Measurements from ENCODE around the gene MSTN.

DNA sequence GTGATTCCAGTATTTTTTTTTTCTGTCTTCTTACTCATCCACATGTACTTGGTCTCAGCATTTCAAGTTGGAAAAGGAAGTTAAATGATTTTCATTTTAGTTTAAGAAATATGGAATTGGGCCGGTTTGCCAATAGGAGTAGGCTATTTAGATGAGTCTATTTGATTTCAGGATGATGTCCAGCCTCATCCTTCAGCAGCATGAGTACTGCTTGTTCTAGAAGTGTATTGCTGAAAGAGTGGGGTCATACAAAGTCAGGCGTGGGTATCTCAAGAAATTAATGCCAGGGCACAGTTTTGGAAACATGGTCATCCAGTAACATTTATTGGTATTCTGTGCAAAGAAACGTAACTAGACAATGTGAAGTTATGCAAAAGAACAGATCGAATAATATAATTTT is 44.9 kb upstream of the MSTN start:
- TF ChIP-seq, protein P1, sequence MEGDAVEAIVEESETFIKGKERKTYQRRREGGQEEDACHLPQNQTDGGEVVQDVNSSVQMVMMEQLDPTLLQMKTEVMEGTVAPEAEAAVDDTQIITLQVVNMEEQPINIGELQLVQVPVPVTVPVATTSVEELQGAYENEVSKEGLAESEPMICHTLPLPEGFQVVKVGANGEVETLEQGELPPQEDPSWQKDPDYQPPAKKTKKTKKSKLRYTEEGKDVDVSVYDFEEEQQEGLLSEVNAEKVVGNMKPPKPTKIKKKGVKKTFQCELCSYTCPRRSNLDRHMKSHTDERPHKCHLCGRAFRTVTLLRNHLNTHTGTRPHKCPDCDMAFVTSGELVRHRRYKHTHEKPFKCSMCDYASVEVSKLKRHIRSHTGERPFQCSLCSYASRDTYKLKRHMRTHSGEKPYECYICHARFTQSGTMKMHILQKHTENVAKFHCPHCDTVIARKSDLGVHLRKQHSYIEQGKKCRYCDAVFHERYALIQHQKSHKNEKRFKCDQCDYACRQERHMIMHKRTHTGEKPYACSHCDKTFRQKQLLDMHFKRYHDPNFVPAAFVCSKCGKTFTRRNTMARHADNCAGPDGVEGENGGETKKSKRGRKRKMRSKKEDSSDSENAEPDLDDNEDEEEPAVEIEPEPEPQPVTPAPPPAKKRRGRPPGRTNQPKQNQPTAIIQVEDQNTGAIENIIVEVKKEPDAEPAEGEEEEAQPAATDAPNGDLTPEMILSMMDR (conservative IDR thresholded peaks at IDR 0.05; ENCODE audit: low read depth, low read length) = no peak
- TF ChIP-seq EZH2 (IDR thresholded peaks at IDR 0.05; ENCODE audit: borderline replicate concordance, low read depth, low read length, poor library complexity, severe bottlenecking) = no peak
